Measurements from ENCODE around the gene SRC.

SRC gene

GRCh38 chr20:37309936-37310590 lies 35.9 kb upstream of the SRC start:
- no peaks in the 10 kb centered on the region for H3K27me3 Mint-ChIP-seq
- H3K36me3 Mint-ChIP-seq, result peaks cover 54% of the 10 kb centered on the region
- ATAC-seq, result no peak
- no peak overlapping the region for H3K4me3 Mint-ChIP-seq
- peak overlapping the region; percentile 35 for H3K27ac Mint-ChIP-seq
- peaks cover 67% of the 10 kb centered on the region for H3K4me1 Mint-ChIP-seq
- no peaks in the 10 kb centered on the region for H3K9me3 Mint-ChIP-seq

- Mint-ChIP-seq H3K9me3 (no peaks in the 10 kb centered on the region), H3K27me3 (no peaks in the 10 kb centered on the region), H3K4me3 (no peak overlapping the region), H3K36me3 (peaks cover 47% of the 10 kb centered on the region), H3K27ac (peak overlapping the region; percentile 35), H3K4me1 (peaks cover 67% of the 10 kb centered on the region)
- ATAC-seq, result no peak
Measured at GRCh38 chr20:37310951-37311350, 35.0 kb upstream of the SRC start.

GRCh38 chr20:37311710-37312355 lies 34.1 kb upstream of the SRC start:
- Mint-ChIP-seq H3K9me3 (no peaks in the 10 kb centered on the region), H3K27me3 (no peaks in the 10 kb centered on the region), H3K27ac (peak overlapping the region; percentile 23), H3K4me3 (no peak overlapping the region), H3K36me3 (peaks cover 41% of the 10 kb centered on the region), H3K4me1 (peaks cover 74% of the 10 kb centered on the region)
- no peak for ATAC-seq

- no peaks in the 10 kb centered on the region for H3K9me3 Mint-ChIP-seq
- no peak overlapping the region for H3K4me3 Mint-ChIP-seq
- H3K36me3 Mint-ChIP-seq, result peaks cover 45% of the 10 kb centered on the region
- peaks cover 67% of the 10 kb centered on the region for H3K4me1 Mint-ChIP-seq
- peak overlapping the region; percentile 88 for H3K27ac Mint-ChIP-seq
- H3K27me3 Mint-ChIP-seq, result no peaks in the 10 kb centered on the region
- no peak for ATAC-seq
Measured at GRCh38 chr20:37313546-37314091, 32.3 kb upstream of the SRC start.

DNA sequence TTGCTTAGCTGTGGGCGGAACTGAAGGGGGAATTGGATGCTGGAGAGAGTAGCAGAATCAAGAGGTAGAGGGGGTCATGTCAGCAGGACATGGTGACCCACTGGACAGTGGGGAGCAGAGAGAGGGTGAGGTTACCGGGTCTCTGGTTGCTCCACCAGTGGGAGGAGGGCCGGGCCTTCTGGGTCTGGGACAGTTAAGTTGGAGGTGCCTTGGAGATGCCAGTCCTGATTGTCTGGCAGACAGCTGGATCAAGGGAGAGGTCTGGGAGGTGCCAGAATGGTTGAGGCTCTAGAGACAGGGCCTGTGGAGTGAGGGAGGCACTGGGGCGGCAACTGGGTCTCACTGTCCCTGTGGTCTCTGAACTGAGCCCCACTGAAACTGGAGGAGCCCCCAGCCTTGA lies 31.8 kb upstream of the SRC start:
- no peaks in the 10 kb centered on the region for H3K27me3 Mint-ChIP-seq
- peaks cover 63% of the 10 kb centered on the region for H3K4me1 Mint-ChIP-seq
- no peak for ATAC-seq
- peaks cover 40% of the 10 kb centered on the region for H3K36me3 Mint-ChIP-seq
- no peak overlapping the region for H3K4me3 Mint-ChIP-seq
- H3K9me3 Mint-ChIP-seq, result no peaks in the 10 kb centered on the region
- peak overlapping the region; percentile 88 for H3K27ac Mint-ChIP-seq

GRCh38 chr20:37314617-37315016 lies 31.3 kb upstream of the SRC start:
- peaks cover 43% of the 10 kb centered on the region for H3K36me3 Mint-ChIP-seq
- ATAC-seq, result no peak
- peaks cover 61% of the 10 kb centered on the region for H3K4me1 Mint-ChIP-seq
- H3K27me3 Mint-ChIP-seq, result no peaks in the 10 kb centered on the region
- peak overlapping the region; percentile 88 for H3K27ac Mint-ChIP-seq
- H3K4me3 Mint-ChIP-seq, result no peak overlapping the region
- H3K9me3 Mint-ChIP-seq, result no peaks in the 10 kb centered on the region

GRCh38 chr20:37315021-37315451 lies 30.9 kb upstream of the SRC start:
- no peaks in the 10 kb centered on the region for H3K9me3 Mint-ChIP-seq
- peaks cover 39% of the 10 kb centered on the region for H3K36me3 Mint-ChIP-seq
- H3K4me1 Mint-ChIP-seq, result peaks cover 59% of the 10 kb centered on the region
- H3K27me3 Mint-ChIP-seq, result no peaks in the 10 kb centered on the region
- ATAC-seq, result no peak
- peak overlapping the region; percentile 51 for H3K4me3 Mint-ChIP-seq
- H3K27ac Mint-ChIP-seq, result peak overlapping the region; percentile 88

DNA sequence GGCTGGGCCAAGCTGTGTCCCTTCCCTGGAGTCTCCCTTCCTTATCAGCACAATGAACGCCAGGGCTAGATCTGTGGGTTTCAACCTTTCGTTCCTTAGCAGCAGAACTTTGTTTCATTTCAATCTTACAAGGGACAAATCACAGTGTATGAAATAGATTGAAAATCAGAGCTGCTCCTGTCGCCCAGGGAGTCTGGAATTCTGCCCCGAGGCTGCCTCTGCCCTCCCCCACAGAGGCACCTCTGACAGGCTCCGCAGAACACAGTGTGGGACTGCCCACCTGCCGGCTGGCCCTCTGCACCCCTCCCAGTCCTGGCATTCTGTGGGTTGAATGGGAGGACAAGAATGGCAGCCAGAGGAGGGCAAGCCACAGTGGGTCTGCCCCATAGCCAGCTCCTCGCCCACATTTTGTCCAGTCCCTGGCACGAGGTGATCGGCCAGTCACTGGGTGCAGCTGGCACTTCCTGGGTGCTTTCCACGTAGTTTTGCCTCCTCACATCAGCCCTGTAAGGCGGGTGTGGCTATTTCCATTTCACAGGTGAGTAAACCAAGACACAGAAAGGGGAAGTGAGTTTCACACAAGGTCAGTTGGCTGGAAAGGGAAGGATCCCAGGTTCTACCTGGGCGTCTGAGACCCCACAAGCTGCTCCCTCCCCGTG lies 30.4 kb upstream of the SRC start:
- Mint-ChIP-seq H3K4me1 (peaks cover 54% of the 10 kb centered on the region), H3K9me3 (no peaks in the 10 kb centered on the region), H3K4me3 (peak overlapping the region; percentile 51), H3K27ac (peak overlapping the region; percentile 88), H3K36me3 (peaks cover 34% of the 10 kb centered on the region), H3K27me3 (no peaks in the 10 kb centered on the region)
- ATAC-seq, result peak; percentile 84

DNA sequence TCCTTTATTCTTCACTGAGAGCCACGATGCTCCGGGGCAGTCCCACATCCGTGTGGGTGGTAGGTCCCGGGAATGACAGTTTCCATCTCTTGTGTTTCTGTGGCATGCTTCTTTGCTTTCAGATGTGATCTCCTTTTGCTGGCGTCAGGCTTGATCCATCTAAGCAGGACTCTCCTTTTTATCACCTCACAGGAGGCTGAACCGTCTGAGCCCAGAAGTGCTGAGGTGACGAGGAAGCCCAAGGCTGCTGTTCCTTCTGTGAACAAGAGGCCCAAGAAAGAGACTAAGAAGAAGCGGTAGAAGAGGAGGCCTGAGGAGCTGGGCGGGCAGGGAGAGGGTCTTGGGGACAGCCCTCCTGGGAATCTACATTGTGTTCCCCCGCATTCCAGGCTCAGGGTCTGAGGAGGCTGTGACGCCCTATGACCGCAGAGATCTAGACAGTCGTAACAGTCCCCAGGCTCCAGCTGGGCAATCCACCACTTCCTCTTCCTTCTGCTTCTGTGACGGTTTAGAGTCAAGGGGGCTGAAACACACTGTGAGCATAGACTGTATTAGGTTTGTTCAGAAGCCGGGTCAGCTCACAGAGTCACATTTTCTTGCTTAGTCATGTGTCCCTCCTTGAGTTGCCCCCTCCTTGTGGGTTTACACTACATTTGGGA lies 29.7 kb upstream of the SRC start:
- no peaks in the 10 kb centered on the region for H3K27me3 Mint-ChIP-seq
- no peaks in the 10 kb centered on the region for H3K9me3 Mint-ChIP-seq
- H3K4me3 Mint-ChIP-seq, result peak overlapping the region; percentile 51
- H3K27ac Mint-ChIP-seq, result peak overlapping the region; percentile 88
- peak; percentile 94 for ATAC-seq
- H3K36me3 Mint-ChIP-seq, result peaks cover 27% of the 10 kb centered on the region
- peaks cover 47% of the 10 kb centered on the region for H3K4me1 Mint-ChIP-seq

DNA sequence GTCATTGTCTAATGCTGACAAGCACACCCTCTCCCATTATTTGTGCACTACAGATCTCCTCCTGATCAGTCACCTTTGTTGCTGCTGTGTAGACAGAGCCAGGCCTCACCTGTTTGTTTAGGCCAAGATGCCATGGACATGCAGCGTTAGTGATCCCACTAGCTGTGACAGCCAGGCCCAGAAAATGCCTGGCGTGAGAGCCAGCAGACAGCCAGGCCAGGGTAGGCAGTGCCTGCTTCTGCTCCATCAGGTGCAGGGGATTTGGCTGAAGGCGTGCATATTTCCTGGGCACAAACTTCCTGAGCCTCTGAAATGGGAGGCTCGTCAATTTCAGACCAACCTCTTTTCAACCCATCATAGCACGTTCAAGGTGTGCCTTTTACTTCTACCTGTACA lies 29.2 kb upstream of the SRC start:
- no peak overlapping the region for H3K4me3 Mint-ChIP-seq
- no peak for ATAC-seq
- peak overlapping the region; percentile 88 for H3K27ac Mint-ChIP-seq
- peaks cover 47% of the 10 kb centered on the region for H3K4me1 Mint-ChIP-seq
- H3K9me3 Mint-ChIP-seq, result no peaks in the 10 kb centered on the region
- H3K27me3 Mint-ChIP-seq, result no peaks in the 10 kb centered on the region
- H3K36me3 Mint-ChIP-seq, result peaks cover 26% of the 10 kb centered on the region

GRCh38 chr20:37317316-37317715 lies 28.6 kb upstream of the SRC start:
- no peak for ATAC-seq
- Mint-ChIP-seq H3K27me3 (no peaks in the 10 kb centered on the region), H3K9me3 (no peaks in the 10 kb centered on the region), H3K36me3 (peaks cover 26% of the 10 kb centered on the region), H3K4me1 (peaks cover 47% of the 10 kb centered on the region), H3K4me3 (no peak overlapping the region), H3K27ac (peak overlapping the region; percentile 88)

DNA sequence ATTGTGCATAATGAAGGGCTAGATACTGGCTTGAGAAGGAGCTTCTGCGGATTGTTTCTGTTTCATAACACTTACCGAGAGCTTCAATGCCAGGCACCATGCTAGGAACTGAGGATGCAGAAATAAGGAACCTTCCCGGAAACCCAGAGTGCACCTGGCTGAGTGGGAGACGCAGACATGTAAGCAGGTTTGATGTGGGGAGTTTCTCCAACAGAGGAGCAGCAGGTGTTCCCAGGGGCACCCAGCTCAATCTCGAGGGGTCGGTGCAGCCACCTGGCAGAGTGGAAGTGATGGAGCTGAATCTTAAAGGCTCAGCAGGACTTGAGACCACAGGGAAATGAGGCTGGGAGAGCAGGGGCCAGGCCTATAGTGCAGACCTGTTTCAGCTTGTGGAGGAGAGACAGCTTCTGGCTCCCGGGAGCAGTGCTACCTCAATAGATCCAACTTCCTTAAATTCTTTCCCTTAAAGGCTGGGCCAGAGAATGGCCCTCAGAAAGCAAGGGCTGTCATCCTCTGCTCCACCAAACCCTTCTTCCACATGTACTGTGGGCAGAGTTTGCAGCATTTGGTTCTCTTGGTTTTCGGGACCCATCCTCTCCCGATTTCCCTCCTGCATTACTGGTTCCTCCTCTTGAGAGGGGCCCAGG lies 27.8 kb upstream of the SRC start:
- Mint-ChIP-seq H3K27me3 (no peaks in the 10 kb centered on the region), H3K4me3 (no peak overlapping the region), H3K36me3 (peaks cover 32% of the 10 kb centered on the region), H3K27ac (peak overlapping the region; percentile 88), H3K9me3 (peaks cover 3% of the 10 kb centered on the region), H3K4me1 (peaks cover 47% of the 10 kb centered on the region)
- ATAC-seq, result no peak

DNA sequence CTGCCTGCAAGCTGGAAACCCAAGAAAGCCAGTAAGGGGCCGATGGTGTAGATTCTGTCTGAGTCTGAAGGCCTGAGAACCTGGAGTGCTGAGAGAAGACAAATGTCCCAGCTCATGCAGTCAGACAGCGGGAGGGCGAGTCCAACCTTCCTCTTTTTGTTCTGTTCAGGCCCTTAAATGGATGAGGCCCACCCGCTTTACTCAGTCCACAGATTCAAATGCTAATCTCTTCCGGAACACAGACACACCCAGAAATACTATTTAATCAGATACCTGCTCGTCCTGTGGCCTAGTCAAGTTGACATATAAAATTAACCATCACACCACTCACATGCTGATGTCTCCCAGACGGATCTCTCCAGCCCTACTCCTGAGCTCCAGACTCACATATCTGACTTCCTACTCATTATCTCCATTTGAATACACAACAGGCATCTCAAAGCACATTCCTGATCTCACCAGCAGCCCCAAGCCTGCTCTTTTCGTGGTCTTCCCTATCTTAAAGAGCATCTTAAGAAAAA lies 26.7 kb upstream of the SRC start:
- Mint-ChIP-seq H3K27me3 (no peaks in the 10 kb centered on the region), H3K9me3 (peaks cover 3% of the 10 kb centered on the region), H3K4me3 (no peak overlapping the region), H3K4me1 (peaks cover 37% of the 10 kb centered on the region), H3K27ac (no peak overlapping the region), H3K36me3 (peaks cover 24% of the 10 kb centered on the region)
- ATAC-seq, result no peak

GRCh38 chr20:37323985-37324384 lies 22.0 kb upstream of the SRC start:
- Mint-ChIP-seq H3K27me3 (no peaks in the 10 kb centered on the region), H3K27ac (no peak overlapping the region), H3K4me1 (no peaks in the 10 kb centered on the region), H3K4me3 (no peak overlapping the region), H3K36me3 (peaks cover 12% of the 10 kb centered on the region), H3K9me3 (peaks cover 3% of the 10 kb centered on the region)
- no peak for ATAC-seq

All from stimulated activated memory B cell treated with anti-CD40 and anti-IgM and Interleukin-4, amounts not matched to agents 10 μg/mL and 1 μg/mL and 100 μg/mL, for 72 hours (primary cell).